ENCODE data around the gene KCNQ5. TPM values are rescaled to one million over a fixed set of nuclear protein-coding genes. Genes with fewer than 3 reads are reported as not detected.

KCNQ5 gene
- total RNA-seq, 4 donors from 2014 or later, result 0.57 to 4.4 (median 0.97) TPM

DNA sequence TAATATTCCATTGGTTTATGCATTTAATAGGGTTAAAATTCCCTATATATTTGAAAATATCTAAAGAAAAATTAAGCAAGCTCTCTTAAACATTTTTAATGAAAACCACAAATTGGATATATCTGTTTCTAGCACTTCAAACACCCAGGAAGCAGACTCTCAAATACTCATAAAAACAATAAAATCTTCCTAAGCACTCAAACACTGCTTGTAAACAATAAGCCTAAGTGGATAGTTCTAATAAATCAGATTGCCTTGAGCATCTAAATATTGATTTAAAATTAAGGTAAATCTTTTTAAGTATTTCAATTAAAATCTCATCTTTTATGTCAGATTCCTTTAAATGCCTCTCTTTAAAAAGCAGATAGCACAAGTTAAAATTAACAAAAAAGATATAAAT lies 254.4 kb downstream of the KCNQ5 start:
- H3K4me3 ChIP-seq, result no peak overlapping the region
- intact Hi-C loops (cut with DNase I), result no loop called here
- H3K27ac ChIP-seq, result no peak overlapping the region
- TF ChIP-seq CTCF (IDR thresholded peaks at IDR 0.05) (no peak), POLR2A (IDR thresholded peaks at IDR 0.05) (no peak)
- no peak for DNase-seq
- no peaks in the 10 kb centered on the region for H3K9me3 ChIP-seq
- H3K4me1 ChIP-seq, result no peaks in the 10 kb centered on the region
- no peaks in the 10 kb centered on the region for H3K36me3 ChIP-seq
- H3K27me3 ChIP-seq, result no peaks in the 10 kb centered on the region

GRCh38 chr6:72886170-72886569 lies 264.3 kb downstream of the KCNQ5 start:
- H3K4me3 ChIP-seq, result no peak overlapping the region
- no peaks in the 10 kb centered on the region for H3K9me3 ChIP-seq
- no peaks in the 10 kb centered on the region for H3K4me1 ChIP-seq
- no peaks in the 10 kb centered on the region for H3K36me3 ChIP-seq
- no peak for DNase-seq
- H3K27ac ChIP-seq, result no peak overlapping the region
- intact Hi-C loops (cut with DNase I), result no loop called here
- no peaks in the 10 kb centered on the region for H3K27me3 ChIP-seq
- TF ChIP-seq CTCF (IDR thresholded peaks at IDR 0.05), result no peak

DNA sequence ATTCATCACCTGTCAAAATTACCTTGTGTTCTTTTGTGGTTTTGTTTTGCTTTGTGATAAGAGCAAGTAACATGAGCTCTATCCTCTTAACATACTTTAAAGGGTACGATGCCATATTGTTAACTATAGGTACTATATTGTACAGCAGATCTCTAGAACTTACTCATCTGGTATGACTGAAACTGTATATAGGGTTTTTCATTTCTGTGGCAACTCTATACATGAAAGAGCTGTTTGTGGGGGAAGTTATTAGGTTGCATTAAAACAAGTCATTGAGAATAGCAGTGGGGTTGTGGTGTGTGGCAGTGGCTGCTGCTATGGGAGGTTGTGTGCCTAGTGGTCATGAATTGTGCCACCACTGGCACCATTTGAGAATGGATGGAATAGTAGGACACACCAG lies 268.4 kb downstream of the KCNQ5 start:
- intact Hi-C loops (cut with DNase I), result no loop called here
- Histone ChIP-seq H3K4me1 (no peaks in the 10 kb centered on the region), H3K4me3 (no peak overlapping the region), H3K27me3 (no peaks in the 10 kb centered on the region), H3K27ac (no peak overlapping the region), H3K9me3 (no peaks in the 10 kb centered on the region), H3K36me3 (no peaks in the 10 kb centered on the region)
- DNase-seq, result no peak
- 71 to 78% methylated on average over 1 of the region's 1 CpG for WGBS, 2 donors
- TF ChIP-seq POLR2A (IDR thresholded peaks at IDR 0.05) (no peak), CTCF (IDR thresholded peaks at IDR 0.05) (no peak)

DNA sequence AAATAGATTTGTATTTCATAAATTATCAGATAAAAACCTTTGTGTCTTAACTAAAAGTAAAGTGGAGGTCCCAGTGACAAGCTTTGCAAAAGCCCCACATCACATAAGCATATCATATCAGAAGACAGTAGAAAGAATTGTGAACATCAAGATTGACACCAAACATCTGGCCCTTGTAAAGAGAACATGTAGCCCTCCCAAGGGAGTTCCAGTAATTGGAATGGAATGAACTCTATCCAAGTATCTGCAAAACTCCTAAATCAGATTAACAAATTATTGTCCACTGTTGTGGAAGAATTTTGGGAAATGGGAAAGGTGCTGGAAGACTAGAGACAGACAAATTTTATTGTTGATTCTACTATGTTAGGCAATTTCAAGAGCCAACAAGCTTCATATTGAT lies 268.8 kb downstream of the KCNQ5 start:
- no peak for DNase-seq
- intact Hi-C loops (cut with DNase I), result no loop called here
- H3K36me3 ChIP-seq, result no peaks in the 10 kb centered on the region
- no peaks in the 10 kb centered on the region for H3K9me3 ChIP-seq
- H3K4me3 ChIP-seq, result no peak overlapping the region
- TF ChIP-seq POLR2A (IDR thresholded peaks at IDR 0.05) (no peak), CTCF (IDR thresholded peaks at IDR 0.05) (no peak)
- no peak overlapping the region for H3K27ac ChIP-seq
- H3K4me1 ChIP-seq, result no peaks in the 10 kb centered on the region
- H3K27me3 ChIP-seq, result no peaks in the 10 kb centered on the region

DNA sequence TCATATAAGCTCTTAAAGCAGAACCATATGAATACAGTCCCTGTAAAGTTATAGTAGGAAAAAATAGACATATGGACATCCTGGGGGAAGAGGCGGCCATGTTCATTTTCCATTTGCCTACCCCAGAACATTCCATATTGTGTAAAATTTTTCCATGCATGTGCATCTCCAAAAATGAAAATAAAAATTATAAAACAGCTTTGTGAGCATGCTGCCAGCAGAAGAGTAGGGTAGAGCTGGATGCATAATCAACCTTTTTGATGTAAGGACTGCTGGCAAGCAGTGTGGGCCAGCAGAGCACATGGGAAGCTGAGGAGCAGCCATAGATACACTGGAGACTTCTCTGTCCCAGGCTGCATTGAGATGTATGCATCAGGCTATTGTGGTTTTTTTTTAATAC lies 271.0 kb downstream of the KCNQ5 start:
- H3K9me3 ChIP-seq, result no peaks in the 10 kb centered on the region
- TF ChIP-seq POLR2A (IDR thresholded peaks at IDR 0.05) (no peak), CTCF (IDR thresholded peaks at IDR 0.05) (no peak)
- intact Hi-C loops (cut with DNase I), result no loop called here
- no peak overlapping the region for H3K27ac ChIP-seq
- no peak overlapping the region for H3K4me3 ChIP-seq
- H3K27me3 ChIP-seq, result no peaks in the 10 kb centered on the region
- no peaks in the 10 kb centered on the region for H3K4me1 ChIP-seq
- DNase-seq, result no peak
- WGBS, 2 donors, result 91 to 96% methylated on average over 1 of the region's 1 CpG
- H3K36me3 ChIP-seq, result no peaks in the 10 kb centered on the region
